Neural cell (in vitro differentiated cells): Measurements from ENCODE around the gene M1AP.

ENCODE experiments used
- CTCF ChIP-seq: fragments of 450-650 bp; IDR thresholded peaks from 2 replicates; pipeline ENCODE4 v1.5.1; 2014; ENCODE audit warnings: antibody characterized with exemption, mild to moderate bottlenecking, moderate library complexity; ENCODE audit not compliant: poor library complexity, severe bottlenecking
- RAD21 ChIP-seq: fragments of 450-650 bp; conservative IDR thresholded peaks from 2 replicates; pipeline ENCODE4 v1.6.1; 2014; ENCODE audit warnings: antibody characterized with exemption, mild to moderate bottlenecking, moderate library complexity

DNA sequence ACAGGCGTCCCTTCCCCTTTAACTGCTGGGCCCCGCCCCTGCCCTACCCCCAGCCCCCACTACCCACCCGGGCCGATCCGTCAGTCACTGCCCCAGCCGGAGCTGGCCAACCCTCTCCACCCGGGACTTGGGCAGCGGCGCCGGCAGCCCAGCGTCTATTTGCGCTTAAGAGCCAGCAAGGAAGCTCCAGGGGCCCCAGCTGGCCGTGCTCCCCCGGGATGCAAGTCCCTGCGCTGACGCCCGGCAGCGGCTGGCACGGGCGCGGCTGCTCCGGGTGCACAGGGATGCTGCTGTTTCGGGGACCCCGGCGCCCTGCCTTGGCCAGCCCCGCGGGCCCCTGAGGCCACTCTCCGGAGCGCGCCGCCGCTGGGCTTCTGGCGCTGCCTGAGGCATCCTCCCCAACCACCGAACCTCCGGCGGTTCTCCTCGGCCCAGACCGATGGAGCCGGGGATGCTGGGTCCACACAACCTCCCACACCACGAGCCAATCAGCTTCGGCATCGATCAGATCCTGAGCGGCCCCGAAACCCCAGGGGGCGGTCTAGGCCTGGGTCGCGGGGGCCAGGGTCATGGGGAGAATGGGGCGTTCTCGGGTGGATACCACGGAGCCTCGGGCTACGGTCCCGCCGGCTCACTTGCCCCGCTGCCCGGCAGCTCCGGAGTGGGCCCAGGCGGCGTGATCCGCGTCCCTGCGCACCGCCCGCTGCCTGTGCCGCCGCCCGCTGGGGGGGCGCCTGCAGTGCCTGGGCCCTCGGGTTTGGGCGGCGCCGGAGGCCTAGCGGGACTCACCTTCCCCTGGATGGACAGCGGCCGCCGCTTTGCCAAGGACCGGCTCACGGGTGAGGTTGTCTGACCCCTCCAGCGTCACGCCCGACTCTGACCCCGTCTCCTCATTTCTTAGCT is 133.5 kb downstream of the M1AP start, which contains the start of gene TLX2:
- no peak for TF ChIP-seq CTCF
- no peak for TF ChIP-seq RAD21
